ENCODE results near the gene TIAM2. TPM values are rescaled to one million over a fixed set of nuclear protein-coding genes. Genes with fewer than 3 reads are reported as not detected.
"Not testable (repeated sequence)": the region's sequence is repeated elsewhere in the genome, so short reads cannot be mapped to it uniquely, and the experiment has no call there.

TIAM2 gene
- polyA plus RNA-seq (ENCODE audit: insufficient read length): 13.7 TPM

DNA sequence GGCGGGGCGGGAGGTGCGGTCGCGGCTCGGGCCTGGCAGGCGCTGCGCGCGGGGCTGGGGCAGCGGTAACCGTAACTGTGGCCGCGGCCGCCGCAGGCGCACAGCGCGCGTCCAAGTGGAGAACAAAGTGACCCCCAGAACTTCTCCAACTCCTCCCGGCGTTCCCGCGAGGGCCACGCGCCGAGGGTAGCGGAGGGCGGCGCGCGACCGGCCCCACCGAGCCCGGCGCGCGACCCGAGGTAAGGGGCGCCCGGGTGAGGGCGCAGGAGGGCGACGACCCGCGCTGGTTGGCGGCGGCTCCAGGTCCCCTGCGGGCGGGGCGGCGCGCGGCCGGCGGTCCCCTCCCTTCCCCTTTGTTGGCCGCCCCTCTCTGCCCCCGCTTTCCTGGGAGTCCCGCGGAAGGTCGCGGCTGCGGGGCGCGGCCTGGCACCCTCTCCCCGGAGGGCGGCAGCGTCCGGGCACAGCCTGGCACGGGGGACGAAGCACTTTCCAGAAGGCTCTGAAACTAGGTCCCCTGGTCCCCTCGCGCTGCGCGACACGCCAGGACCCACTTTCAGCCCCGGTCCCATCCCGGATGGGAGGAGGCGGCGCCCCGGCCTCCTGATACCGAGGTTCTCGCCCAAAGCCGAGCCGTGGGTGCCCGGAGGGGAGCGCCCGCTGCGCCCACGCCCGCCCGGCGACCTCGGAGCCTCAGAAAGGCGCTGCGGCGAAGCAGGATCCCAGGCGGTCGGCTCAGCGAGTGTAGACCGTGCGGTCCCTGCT is at the start of gene TIAM2:
Gene TIAM2 (plus strand): TSS at position 62 of the 762 bp plus-strand sequence. CDS start 133,909 bp downstream, outside the sequence.
- DNase-seq (ENCODE audit: low read depth): no peak

DNA sequence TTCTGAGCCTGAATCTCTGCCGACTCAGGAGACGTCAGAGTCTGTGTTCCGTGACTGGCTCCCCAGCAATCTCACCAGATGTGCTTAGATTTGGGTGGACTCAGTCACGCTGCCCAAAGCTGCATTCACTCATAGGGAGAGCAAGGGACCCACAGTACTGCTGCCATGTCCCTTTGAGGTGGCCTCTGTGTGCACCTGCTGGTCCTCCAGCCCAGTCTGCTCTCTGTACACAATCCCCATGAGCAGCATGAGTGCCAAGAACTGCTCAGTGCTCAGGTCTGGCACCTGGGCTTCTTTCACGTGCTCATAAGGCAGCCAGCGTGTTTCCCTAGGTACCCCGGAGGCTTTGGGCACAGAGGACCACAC is 44.2 kb upstream of the TIAM2 start:
- DNase-seq (ENCODE audit: low read depth): no peak

DNA sequence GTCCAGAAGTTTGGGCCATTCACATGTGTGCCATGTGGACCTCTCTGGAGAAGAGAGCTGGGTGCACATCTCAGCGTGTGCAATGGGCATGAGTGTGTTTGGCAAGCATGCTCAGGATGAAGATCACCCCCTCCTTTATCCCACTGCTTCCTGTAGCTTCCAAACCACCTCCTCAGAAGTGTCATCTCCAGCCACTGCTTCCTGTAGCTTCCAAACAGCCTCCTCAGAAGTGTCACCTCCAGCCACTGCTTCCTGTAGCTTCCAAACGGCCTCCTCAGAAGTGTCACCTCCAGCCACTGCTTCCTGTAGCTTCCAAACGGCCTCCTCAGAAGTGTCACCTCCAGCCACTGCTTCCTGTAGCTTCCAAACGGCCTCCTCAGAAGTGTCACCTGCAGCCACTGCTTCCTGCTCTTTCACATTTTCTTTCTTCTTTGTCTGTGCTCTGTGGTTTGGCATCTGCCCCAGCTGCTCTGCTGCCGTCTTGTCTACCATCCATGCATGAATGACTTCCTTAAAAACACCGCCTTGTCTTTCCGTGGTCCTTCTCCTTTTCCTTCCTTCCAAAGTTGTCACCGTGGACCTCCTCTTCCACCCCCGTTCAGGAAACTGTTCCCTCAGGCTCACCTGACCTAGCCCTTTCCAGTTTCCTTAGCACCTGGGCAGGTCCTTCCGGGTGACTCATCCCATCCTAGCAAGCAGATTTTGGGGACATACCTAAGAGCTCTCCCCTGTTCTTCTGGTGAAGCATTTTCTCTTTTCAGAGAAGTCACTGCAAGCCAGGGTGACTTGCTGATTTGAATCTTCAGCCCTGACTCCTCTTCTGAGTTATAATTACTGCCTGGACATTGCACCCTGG is 43.5 kb upstream of the TIAM2 start:
- DNase-seq (ENCODE audit: low read depth): no peak

DNA sequence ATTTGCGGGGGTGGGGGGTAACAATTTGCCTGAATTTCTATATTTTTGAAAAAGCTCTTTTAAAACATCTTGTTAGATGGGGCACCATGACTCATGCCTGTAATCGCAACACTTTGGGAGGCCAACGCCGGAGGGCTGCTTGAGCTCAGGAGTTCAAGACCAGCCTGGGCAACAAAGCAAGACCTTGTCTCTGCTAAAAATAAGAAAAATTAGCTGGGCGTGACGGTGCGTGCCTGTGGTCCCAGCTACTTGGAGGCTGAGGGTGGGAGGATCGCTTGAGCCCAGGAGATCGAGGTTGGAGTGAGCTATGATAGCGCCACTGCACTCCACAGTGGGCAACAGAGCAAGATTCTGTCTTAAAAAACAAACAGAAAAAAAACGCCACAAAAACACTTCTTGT is 41.5 kb upstream of the TIAM2 start:
- no peak for DNase-seq (ENCODE audit: low read depth)

DNA sequence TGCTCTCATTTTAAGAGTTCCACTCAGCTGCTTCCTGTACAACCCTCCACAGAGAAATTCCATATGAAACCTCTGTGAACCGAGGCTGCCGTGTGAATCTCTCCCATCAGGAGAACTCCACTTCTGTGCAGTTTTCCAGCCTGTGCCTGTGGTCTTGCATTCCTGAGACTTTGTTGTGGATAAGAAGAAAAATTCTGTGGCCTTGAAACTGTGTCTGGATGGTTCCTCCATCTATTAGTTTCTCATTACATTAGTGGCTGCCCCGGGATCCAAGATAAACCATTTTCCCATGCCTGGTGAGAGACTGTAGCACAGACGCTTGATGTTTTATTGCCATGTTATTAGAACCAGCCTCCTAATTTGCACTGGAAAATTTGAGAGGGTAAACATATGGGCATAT is 40.8 kb upstream of the TIAM2 start:
- no peak for DNase-seq (ENCODE audit: low read depth)

DNA sequence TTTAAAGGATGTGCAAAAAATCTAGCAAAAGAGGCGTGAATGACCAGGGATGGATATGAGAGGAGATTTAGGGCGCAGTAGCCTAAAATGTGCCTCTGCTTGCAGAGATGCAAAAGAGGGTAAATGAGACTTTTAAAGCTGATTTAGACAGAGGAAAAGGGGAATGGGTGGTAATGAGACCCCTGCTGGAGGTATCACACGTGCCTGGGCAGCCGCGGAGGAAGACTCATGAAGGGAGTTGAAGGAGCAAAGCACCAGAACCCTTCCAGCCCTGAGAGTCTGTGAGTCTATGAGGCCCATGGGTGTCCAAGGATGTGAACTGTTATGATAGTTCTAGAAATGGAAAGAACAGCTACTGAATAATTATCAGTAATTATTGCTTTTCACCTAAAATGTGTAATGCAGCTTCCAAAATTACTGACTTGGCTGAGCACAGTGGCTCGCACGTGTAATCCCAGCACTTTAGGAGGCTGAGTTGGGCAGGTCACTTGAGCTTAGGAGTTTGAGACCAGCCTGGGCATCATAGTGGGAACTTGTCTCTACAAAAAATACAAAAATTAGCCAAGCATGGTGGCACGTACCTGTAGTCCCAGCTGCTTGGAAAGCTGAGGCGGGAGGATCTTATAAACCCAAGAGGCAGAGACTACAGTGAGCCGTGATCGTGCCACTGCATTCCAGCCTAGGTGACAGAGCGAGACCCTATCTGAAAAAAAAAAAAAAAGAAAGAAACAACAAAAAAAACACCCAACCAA is 38.2 kb upstream of the TIAM2 start:
- no peak for DNase-seq (ENCODE audit: low read depth)

DNA sequence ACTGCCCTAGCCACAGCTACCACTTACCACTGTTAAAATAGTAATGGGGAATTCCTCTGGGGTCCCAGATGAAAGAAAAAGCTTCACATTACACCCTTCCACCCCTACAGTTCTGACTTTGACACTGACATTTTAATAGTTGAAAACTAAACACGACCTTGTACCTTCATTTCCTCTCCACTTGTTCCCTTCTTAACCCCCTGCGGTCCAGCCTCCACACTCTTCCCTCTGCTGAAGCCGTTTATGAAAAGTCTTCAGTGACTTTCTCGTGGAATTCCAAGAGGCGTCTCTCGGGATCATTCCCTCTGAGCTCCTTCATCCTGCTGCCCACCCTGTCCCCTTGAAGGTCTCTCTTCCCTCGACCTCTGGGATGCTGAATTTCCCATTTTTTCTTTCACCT is 36.6 kb upstream of the TIAM2 start:
- DNase-seq (ENCODE audit: low read depth): no peak

DNA sequence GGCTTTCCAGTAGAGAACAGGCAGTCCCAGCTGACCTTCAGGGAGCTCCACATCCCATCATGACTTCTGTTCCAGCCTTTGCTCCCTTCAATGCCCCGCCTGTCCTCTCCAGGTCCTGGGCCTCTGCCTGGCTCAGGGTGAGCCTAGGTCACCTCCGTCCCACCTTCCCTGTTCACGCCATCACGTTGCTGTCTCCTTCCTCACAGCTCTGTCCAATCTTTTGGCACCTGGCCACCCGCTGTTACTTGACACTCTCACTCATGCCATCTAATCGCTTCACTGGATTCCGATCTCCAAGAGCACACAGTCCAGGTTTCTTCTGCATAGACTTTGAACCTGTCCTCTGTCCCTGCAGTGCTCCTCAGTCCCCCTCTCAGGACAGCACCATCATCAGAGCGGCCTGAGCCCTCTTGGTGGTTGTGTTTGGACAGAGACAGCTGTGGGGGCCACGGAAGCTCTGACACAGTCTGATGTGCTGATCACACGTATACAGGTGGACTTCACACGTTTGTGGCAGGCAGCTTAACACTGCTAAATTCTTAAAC is 34.7 kb upstream of the TIAM2 start:
- DNase-seq (ENCODE audit: low read depth): no peak

DNA sequence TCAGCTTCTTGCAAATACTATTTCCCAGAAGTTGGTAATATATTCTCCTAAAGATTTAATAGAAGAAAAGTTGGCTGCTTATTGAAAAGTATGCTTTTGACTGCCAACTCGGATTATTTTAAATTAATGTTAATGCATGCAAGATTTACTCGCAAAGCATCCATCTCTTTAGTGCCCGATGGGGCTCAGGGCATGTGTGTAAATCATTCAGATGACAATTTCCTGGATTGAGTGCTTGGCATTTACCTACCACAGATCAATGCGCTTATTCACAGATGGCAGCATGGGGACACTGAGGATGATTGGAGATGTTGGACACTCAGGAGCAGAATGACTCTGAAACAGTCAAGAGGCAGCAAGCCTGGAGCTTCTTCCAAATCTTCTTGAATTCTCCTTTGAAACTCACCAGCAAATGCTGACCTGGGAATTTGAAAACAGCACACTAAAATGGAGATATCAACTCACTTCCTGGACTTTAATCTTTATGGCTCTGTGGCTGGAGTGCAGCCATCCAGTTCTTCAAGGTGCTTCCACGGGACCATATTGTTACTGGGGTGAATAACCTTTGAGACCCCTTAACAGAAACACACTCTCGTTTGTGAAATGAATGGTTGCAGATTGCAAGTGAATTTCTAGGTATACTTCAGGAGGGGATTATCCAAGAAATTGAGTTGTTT is 34.1 kb upstream of the TIAM2 start:
- DNase-seq (ENCODE audit: low read depth): no peak

DNA sequence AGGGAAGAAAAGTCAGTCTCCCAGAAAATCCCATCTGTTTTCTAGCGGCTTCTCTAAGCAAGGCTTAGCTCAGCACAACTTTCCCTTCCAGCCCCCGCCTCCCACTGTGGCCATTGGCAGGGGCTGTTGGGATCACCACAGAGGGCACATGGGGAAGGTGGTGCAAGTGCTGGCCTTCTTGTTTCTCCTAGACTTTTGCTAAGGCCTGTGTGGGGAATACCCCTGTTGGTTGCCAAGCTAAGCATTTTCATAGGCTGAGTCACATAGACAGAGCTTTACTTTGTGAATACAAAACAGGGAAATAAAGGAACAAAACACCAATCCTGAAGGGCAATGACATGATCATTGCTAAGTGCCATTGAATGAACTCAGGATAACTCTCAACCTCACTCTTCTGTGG is 32.4 kb upstream of the TIAM2 start:
- no peak for DNase-seq (ENCODE audit: low read depth)

DNA sequence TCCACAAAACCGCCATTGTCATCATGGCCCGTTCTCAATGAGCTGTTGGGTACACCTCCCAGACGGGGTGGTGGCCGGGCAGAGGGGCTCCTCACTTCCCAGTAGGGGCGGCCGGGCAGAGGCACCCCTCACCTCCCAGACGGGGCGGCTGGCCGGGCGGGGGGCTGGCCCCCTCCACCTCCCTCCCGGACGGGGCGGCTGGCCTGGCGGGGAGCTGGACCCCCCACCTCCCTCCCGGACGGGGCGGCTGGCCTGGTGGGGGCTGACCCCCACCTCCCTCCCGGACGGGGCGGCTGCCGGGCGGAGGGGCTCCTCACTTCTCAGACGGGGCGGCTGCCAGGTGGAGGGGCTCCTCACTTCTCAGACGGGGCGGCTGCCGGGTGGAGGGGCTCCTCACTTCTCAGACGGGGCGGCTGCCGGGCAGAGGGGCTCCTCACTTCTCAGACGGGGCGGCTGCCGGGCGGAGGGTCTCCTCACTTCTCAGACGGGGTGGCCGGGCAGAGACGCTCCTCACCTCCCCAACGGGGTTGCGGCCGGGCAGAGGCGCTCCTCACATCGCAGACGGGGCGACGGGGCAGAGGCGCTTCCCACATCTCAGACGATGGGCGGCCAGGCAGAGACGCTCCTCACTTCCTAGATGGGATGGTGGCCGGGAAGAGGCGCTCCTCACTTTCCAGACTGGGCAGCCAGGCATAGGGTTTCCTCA is 28.9 kb upstream of the TIAM2 start:
- DNase-seq (ENCODE audit: low read depth): not testable (repeated sequence)

DNA sequence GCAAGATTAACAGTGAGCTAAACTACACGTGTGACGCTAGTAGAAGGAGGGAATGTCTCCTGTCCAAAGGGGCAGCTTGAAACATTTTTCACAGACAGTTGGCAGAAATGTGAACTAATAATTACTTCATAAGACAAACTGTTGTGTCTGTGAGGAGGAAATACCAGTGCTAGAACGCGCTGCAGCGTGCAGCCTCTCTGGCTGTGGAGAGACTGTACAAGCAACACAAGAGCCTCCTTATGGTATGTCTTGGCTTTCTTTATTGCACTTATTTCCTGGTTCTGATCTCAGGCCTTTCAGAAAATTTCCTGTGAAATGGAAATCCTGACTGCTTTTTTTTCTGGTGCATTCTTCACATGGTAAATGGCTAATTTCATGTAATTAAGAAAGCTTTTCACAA is 25.3 kb upstream of the TIAM2 start:
- DNase-seq (ENCODE audit: low read depth): no peak

DNA sequence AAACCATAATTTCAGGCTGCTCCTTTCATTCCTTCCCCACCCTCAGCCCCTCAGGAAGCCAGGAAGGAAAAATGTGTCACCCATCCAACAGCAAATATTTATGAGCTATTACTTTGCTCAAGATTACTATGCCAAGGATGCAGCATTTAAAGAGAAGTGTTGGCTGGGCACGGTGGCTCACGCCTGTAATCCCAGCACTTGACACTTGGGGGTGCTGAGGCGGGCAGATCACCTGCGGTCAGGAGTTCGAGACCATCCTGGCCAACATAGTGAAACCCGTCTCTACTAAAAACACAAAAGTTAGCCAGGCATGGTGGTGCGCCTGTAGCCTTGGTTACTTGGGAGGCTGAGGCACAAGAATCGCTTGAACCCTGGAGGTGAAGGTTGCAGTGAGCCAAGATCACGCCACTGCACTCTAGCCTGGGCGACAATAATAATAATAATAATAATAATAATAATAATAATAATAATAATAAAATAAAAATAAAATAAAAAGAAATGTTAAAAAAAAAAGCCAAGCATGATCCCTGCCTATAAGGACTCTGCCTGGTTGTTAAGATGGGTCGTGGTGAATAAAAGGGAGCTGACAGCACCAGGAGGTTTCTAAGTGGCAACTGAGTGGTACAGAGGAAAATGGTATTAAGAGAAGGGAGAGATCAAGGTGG is 20.5 kb upstream of the TIAM2 start:
- DNase-seq (ENCODE audit: low read depth): no peak

DNA sequence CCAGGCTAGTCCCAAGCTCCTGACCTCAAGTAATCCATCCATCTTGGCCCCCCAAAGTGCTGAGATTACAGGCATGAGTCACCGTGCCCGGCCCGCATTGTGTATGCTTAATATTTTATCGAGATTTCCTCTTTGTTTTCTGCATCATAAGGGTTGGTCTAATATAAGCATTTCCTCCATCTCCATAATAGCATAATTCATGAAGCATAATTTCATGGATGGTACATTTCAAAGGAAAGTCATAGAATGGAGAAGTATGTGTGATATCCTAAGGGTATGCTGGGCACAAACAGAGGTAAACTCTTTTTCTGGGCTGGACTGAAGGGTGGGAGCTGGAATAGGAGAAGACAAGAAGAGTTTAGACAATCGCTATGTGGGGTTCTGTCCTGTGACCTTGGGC is 17.5 kb upstream of the TIAM2 start:
- DNase-seq (ENCODE audit: low read depth): no peak

DNA sequence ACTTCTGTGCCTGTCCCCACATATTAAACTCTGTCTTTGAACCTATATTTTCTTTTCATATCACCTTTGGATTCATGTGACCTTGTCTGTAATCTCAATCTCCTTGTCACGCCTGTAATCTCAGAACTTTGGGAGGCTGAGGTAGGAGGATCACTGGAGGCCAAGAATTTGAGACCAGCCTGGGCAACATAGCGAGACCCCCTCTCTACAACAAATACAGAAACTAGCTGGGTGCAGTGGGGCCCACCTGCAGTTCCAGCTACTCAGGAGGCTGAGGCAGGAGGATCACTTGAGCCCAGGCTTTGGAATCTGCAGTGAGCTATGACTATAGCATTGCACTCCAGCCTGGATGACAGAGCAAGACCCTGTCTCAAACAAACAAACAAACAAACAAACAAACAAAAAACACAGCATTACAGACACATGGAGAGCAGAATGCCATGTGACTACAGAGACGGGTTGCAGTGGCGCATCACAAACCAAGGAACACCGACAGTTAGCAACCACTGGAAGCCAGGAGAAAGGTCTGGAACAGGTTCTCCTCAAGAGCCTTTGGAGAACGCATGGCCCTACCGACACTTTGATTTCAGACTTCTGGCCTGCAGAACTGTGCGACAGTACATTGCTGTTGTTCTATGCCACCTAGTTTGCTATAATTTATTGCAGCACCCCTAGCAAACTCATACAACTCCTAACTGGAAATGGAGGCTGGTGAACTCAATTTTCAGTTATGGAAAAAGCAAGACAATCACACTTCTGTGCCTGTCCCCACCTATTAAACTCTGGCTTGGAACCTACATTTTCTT is 14.6 kb upstream of the TIAM2 start:
- DNase-seq (ENCODE audit: low read depth): no peak

DNA sequence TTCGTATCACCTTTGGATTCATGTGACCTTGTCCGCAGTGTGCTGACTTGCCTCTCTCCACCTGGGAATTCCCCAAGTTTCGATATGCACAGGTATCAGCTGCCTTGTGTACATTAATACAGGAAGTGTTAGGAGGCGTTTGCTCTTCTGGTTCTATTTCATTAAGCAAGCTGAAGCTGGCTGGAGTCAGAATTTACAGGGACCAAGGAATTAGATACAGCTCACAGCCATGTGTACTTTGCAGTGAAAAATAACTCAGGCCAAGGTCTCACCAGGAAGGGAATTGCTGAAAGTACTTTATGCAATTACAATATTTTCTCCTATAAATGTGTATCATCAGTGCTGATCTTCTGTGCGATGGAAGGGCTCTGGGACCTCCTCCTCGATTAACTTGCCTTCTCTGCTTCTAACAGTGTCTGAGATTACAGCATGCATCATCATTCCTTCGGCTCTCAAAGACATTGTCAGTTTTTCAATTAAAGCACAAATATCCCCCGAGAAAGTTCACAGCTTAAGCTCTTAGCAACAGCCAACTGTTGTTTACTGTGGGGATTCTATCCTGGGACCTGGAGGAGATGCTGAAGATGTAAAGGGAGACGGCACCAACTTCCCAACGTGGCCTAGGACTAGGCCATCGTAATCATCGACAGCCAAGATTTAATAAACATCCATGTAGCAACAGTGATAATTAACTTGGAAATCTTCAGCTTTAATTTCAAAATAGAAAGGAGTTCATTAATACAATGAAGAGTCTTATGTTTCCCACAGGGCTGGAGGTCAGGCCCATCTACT is 13.8 kb upstream of the TIAM2 start:
- DNase-seq (ENCODE audit: low read depth): no peak

DNA sequence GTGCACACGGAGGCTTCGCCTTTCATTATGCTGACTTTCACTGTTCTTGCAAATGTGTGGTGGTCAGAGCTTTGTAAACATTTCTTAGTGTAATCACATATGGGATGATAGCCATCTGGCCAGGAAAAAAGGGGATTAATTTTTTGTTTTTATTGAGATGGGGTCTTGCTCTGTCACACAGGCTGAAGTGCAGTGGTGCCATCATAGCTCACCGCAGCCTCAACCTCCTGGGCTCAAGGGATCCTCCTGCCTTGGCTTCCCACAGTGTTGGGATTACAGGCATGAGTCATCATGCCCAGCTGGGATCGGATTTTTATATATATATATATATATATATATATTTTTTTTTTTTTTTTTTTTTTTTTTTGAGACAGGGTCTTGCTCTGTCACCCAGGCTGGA is 11.0 kb upstream of the TIAM2 start:
- no peak for DNase-seq (ENCODE audit: low read depth)

DNA sequence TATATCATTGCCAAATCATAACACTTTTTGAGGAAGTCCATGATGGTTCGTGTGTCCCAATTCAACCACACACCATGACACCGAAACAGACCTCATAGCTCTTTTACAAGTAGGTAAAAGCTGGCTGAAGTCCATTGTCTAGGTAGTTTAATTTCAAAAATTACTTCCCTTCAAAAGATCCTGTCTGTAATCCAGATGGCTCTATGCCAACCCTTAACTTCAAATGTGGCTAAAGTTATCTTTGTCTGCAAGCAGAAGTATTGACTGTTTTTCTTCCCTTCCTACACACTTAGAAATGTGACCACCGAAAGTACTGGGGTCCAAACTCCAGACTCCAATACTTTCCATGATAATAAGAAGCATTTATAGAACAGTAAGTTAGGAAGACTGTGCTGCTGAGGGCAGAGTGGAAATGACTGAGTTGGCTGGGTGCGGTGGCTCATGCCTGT is 8.3 kb upstream of the TIAM2 start:
- DNase-seq (ENCODE audit: low read depth): no peak

DNA sequence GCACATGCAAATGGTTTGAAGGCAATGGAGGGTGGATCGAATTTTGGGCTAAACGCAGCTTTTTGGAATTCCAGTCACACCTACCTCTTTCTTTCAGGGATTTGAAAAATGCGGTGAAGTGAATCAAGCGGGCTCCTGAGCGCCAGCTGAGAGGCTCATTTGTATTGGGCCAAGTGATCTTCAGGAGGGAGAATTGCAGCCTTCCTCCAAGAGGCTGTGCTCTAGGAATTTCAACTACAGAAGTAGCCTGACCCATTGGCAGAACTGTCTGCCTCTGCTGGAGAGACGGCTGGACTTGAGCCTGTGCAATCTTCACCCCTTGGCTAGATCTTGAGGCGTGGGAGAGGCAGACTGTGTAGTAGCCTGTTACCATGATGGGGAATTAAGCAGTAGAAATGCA is 5.7 kb upstream of the TIAM2 start:
- DNase-seq (ENCODE audit: low read depth): no peak
